Keratinocyte (primary cell): ENCODE data around the gene ELAVL2.

Experiments
- EZH2 ChIP-seq: IDR thresholded peaks from one replicate; pipeline ENCODE4 v1.6.1; 2012; ENCODE audit warnings: inconsistent platforms, mild to moderate bottlenecking, low read length, moderate library complexity
- TF ChIP-seq, protein P1 (sequence below), 3 experiments: IDR thresholded peaks in 1 of 3; conservative IDR thresholded peaks in 1 of 3; optimal IDR thresholded peaks in 1 of 3; 2 replicates in 2 of 3; 3 replicates in 1 of 3; pipeline versions ENCODE3 to v1.5.1; 2011; ENCODE audit warnings: low read length in 3 of 3, mild to moderate bottlenecking in 3 of 3, moderate library complexity in 2 of 3, control low read depth in 1 of 3, inconsistent platforms in 1 of 3; ENCODE audit not compliant: insufficient read depth in 2 of 3; ENCODE audit errors: extremely low read depth in 1 of 3

DNA sequence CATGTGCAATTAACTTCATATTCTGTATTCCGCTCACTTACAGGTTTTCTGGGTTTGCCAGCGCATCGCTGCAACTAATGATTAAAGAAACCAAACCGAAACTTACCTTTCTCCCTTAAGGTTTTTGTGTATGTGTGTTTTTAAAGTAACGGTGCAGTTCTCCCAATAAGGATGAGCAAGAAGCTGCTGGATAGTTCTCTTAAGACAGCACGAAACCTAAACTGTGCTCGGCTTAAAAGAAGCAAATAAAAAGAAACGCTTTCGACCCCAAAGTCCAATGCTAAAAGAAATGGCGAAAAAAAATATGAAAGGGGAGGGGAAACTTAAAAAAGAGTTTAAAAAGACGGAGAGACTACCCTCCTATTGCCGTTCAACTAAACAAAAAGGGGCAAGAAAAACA, 340 bp downstream of the ELAVL2 start:
- TF ChIP-seq, protein P1, sequence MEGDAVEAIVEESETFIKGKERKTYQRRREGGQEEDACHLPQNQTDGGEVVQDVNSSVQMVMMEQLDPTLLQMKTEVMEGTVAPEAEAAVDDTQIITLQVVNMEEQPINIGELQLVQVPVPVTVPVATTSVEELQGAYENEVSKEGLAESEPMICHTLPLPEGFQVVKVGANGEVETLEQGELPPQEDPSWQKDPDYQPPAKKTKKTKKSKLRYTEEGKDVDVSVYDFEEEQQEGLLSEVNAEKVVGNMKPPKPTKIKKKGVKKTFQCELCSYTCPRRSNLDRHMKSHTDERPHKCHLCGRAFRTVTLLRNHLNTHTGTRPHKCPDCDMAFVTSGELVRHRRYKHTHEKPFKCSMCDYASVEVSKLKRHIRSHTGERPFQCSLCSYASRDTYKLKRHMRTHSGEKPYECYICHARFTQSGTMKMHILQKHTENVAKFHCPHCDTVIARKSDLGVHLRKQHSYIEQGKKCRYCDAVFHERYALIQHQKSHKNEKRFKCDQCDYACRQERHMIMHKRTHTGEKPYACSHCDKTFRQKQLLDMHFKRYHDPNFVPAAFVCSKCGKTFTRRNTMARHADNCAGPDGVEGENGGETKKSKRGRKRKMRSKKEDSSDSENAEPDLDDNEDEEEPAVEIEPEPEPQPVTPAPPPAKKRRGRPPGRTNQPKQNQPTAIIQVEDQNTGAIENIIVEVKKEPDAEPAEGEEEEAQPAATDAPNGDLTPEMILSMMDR (optimal IDR thresholded peaks at IDR 0.05 in 1 of 3, IDR thresholded peaks at IDR 0.05 in 1 of 3, conservative IDR thresholded peaks at IDR 0.05 in 1 of 3; ENCODE audit: extremely low read depth in 1 of 3, insufficient read depth in 2 of 3, low read length in 3 of 3): no peak
- TF ChIP-seq EZH2: no peak
